NCI-H2107 treated with DMSO at 0.1 percent for 48 hours (cell line): ENCODE results near the gene THEM5.

Source experiments
- DNase-seq: peaks from one replicate; lab custom pipeline; 2025; ENCODE audit not compliant: unreplicated experiment; lab: John Stamatoyannopoulos, UW

THEM5 gene

GRCh38 chr1:151822404-151822803 lies 31.1 kb downstream of the THEM5 start:
- no peak for DNase-seq

DNA sequence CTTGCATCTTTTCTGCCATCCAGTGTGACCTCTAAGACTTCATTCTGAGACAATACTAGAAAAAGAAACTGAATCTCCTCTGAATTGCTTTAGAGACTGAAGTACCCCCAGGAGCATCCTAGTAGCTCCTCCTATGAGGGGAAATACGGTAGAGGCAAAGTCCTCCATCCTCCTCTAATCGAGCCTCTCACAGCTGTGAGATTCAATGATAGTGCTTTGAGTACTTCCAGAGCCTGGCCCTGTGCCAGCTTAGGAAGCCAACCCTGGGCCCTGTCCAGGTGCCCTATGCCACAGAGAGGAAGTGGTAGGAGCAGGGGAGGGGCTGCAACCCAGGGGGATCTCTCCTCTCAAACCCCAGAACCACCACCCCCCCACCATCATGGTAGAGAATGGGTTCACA lies 32.6 kb downstream of the THEM5 start:
- DNase-seq: no peak

DNA sequence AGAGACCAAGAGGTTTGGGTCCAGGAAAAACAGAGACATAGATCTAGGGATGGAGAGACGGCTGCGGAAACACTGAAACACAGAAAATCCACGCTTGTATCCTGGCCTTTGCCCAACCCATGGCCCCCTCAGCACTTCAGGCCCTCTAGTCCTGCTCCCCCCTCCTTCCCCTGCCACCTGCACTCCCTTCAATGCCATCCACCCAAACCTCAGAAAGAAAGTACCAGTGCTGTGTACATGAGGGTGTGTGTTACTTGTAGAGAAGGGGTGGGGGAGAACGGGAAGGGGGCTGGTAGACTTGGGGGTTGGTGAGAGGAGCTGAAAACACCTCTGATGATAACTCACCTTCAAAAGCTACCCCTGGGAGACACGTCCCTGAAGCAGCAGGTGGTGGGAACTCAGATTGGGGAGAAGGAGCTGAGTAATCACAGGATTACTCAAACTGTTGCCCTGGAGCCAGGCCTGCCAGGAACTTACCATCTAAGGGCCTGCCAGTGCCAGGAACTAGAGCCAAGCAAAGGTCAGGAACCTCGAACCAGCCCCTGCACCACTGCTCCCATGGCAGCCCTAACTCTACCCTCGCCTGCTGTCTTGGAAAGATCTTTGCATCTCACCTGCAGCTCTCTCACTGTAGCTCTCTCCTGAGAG lies 33.4 kb downstream of the THEM5 start:
- no peak for DNase-seq

DNA sequence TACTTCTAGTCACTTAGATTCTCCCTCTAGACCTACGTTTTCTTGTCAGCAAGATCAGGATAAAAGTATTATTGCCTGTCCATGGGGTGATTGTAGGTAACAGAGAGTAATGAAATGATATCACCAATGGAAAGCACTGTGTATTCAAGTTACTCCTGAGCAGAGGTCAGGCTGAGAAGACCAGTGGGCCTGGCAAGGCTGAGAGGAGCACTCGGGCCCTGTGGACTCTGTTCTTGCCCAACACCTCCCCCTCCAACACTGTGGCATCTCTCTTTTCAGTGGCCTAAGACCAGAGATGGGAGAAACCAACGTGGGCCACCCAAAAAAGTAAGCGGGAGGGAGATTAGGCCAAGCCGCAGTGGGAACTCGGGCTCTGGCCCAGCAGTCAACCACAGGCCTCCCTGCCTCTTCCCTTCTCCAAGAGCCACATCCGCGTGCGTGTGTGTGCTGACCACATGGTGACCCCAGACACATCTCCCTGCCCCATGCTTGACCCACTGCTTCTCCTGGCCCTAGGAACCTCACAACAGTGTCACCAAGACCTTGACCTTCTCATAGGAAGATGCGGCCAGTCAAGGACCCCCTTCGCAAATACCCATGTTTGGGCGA lies 34.2 kb downstream of the THEM5 start:
- no peak for DNase-seq

GRCh38 chr1:151817353-151817730 lies 36.2 kb downstream of the THEM5 start:
- peak; percentile 20 for DNase-seq

- no peak for DNase-seq
These were observed 36.8 kb downstream of the THEM5 start for GRCh38 chr1:151816548-151817352.

GRCh38 chr1:151815716-151816327 lies 37.7 kb downstream of the THEM5 start:
- no peak for DNase-seq

- no peak for DNase-seq
These were observed 38.5 kb downstream of the THEM5 start for GRCh38 chr1:151814971-151815545.

- no peak for DNase-seq
These were observed 39.1 kb downstream of the THEM5 start for GRCh38 chr1:151814426-151814825.

DNA sequence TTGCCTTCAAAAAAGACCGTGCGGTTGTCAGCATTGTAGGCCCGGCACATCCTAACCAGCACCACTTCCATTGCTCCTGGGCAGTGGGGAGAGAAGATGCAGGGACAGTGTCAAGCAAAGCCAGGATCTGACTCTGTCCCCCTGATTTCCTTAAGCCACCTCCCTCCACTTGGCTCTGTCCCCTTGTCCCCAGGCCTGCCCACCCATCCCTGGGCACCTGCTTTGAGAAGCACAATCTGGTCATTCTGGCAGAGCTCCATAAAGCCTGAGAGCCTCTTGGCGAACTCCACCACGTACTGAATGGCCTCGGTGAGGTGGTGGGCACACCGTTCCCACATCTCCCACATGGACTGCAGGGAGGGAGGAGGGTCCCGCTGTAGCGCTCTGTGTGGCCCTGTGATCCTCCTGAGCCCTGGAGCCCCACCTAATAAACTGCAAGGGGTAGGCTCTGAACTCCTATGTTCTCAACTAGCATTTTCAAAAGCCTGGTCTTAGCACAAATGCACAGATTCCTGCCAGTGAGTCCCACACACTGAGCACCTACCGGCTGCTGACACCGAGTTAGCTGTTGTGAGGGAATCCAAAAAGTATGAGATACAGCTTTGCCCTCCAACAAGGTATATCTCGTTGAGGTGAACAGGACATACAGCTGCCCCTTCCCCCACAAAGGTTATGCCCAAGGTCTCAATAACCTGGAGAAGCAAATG lies 40.1 kb downstream of the THEM5 start:
- DNase-seq: no peak

- no peak for DNase-seq
These were observed 42.3 kb downstream of the THEM5 start for GRCh38 chr1:151811181-151811580.

GRCh38 chr1:151809985-151810556 lies 43.4 kb downstream of the THEM5 start:
- no peak for DNase-seq

DNA sequence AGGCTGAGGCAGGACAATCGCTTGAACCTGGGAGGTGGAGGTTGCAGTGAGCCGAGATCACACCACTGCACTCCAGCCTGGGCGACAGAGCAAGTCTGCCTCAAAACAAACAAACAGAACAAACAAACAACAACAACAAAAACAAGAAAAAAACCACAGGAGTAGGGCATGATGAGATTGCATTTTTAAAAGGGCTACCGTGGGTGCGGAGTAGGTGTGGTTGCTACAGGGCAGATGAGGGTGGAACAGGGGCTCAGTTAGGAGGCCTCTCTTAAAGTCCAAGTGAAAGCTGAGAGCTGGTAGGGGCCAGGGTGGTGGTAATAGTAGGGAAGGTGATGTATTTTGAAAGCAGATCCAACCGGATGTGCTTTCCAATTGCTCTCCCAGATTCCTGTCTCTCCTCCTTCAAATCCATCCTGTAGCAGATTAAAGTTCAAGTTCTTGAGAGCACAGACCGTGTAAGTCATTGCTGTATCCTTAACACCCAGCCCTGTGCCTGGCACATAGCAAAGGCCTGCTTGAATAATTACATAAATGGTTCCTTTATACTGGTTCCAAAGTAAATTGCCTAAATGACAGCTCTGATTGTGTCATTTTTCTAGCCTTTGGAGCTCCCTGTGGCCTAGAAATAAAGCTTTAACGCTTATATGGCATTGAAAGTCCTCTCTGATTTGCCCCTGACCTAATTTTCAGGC lies 44.1 kb downstream of the THEM5 start:
- no peak for DNase-seq

GRCh38 chr1:151807766-151808165 lies 45.7 kb downstream of the THEM5 start:
- DNase-seq: no peak

DNA sequence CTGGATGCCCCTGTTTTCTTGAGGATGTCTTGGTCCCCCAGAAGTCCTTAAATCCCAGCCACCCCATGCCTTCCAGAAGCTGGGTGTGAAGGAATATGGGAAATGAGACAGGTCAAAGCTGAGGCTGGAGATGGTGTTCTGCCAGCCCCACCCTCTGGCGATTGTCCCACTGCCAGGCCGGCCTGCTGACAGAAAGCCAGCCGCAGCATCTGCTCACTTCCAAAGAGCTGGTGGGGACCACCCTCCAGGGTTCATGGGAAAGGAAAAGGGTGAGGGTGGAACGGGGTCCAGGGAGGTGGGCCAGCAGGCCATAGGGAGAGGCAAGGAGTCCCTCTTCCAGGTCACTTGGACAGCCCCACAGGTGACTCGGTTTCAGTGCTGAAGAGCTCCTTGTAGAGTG lies 46.4 kb downstream of the THEM5 start:
- DNase-seq: no peak

DNA sequence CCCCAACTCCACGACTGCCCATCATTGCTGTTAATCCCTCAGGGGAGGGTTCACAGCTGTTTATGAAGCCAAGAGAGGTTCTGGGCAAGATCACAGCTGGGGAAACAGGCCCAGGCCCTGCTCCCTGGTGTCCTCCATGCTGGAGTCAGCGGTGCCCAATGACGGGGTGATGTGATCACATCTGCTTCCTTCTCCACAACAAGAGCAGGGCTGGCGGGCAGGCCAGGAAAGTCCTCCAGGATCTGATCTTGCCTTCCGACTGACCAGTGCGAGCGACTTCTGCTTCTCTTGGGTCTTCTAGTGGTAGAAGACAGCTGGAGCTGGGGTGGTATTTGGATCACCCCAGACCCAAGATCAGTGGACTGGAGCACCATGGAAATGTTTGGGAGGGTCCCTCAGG lies 47.3 kb downstream of the THEM5 start:
- no peak for DNase-seq

GRCh38 chr1:151805066-151805820 lies 48.3 kb downstream of the THEM5 start, which contains the start of gene LINGO4:
Gene LINGO4, minus strand, starts transcription at chr1:151805419. Its CDS starts 2,715 bp downstream, at chr1:151802704.
- DNase-seq: no peak

GRCh38 chr1:151803915-151804314 lies 49.6 kb downstream of the THEM5 start:
- DNase-seq: no peak

- no peak for DNase-seq
These were observed 50.3 kb downstream of the THEM5 start for GRCh38 chr1:151803164-151803563.
